ENCODE results near the gene TESK2. TPM values are rescaled to one million over a fixed set of nuclear protein-coding genes. Genes with fewer than 3 reads are reported as not detected.

The TESK2 gene
- total and polyA plus RNA-seq, 2 of the 13 experiments (the other 11 are each of a cell fraction or from before 2014, with no cell fraction given), result 5.5 to 9.6 TPM

DNA sequence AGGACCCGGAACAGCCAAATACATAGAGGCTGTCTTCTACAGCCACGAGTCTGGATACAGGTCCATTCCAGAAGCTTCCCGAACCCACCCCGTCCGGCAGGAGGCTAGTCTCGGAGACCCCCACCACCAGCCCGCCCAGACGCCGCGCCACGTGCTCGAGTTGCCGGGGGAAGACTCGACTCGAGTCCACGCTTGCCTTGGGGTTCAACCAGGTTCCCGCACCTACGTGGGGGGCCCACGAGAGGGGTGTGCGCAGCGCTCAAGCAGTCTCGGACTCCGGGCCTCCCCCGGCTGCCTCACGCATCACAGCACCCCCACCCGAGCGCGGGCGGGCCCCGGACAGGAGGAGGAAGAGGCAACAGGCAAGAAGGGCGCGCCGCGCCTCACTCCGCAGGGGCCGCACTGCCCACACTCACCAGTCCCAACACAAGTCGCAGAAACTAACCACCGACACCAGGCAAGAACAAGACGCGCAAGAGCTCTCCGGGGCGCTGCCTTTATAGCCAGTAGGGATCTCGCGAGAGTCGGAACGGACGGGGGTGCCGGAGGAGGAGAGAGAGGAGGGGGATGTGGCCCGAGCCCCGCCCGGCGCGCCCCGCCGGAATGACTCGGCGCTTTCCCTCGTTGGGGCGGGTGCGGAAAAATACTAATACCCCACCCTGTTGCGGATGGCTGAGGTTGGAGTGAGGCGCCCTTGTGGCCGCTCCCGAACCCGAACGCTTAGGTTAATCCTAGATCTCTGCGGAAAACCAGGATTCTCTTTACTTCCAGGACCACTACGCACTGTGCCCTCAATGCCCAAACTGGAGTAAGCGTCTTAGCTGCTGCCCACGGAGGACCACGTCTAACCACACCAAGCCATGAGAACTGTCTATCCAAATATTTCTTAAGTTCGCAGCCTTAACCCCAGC, 30.7 kb upstream of the TESK2 start, which contains the start of gene PRDX1 (continued):
- TF ChIP-seq, protein P1, sequence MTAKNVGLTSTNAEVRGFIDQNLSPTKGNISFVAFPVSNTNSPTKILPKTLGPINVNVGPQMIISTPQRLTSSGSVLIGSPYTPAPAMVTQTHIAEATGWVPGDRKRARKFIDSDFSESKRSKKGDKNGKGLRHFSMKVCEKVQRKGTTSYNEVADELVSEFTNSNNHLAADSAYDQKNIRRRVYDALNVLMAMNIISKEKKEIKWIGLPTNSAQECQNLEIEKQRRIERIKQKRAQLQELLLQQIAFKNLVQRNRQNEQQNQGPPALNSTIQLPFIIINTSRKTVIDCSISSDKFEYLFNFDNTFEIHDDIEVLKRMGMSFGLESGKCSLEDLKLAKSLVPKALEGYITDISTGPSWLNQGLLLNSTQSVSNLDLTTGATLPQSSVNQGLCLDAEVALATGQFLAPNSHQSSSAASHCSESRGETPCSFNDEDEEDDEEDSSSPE (CRISPR knock-in tag; IDR thresholded peaks at IDR 0.05), result no peak; the same call in 1 of the 2 replicates
- no peak for TF ChIP-seq PHB2 (IDR thresholded peaks at IDR 0.05; ENCODE audit: partially characterized antibody)
- TF ChIP-seq, protein P2, sequence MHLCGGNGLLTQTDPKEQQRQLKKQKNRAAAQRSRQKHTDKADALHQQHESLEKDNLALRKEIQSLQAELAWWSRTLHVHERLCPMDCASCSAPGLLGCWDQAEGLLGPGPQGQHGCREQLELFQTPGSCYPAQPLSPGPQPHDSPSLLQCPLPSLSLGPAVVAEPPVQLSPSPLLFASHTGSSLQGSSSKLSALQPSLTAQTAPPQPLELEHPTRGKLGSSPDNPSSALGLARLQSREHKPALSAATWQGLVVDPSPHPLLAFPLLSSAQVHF (CRISPR knock-in tag; IDR thresholded peaks at IDR 0.05), result peak; percentile 69; the same call in 1 of the 2 replicates
- TF ChIP-seq ZNF12 (CRISPR knock-in tag; IDR thresholded peaks at IDR 0.05), result peak; percentile 39; the same call in 1 of the 2 replicates
- TF ChIP-seq ATM (IDR thresholded peaks at IDR 0.05; ENCODE audit: borderline replicate concordance), result no peak
- peak; percentile 80; the same call in 1 of the 2 replicates for TF ChIP-seq ZNF619 (CRISPR knock-in tag; IDR thresholded peaks at IDR 0.05)
- TF ChIP-seq, protein P3, sequence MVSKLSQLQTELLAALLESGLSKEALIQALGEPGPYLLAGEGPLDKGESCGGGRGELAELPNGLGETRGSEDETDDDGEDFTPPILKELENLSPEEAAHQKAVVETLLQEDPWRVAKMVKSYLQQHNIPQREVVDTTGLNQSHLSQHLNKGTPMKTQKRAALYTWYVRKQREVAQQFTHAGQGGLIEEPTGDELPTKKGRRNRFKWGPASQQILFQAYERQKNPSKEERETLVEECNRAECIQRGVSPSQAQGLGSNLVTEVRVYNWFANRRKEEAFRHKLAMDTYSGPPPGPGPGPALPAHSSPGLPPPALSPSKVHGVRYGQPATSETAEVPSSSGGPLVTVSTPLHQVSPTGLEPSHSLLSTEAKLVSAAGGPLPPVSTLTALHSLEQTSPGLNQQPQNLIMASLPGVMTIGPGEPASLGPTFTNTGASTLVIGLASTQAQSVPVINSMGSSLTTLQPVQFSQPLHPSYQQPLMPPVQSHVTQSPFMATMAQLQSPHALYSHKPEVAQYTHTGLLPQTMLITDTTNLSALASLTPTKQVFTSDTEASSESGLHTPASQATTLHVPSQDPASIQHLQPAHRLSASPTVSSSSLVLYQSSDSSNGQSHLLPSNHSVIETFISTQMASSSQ (IDR thresholded peaks at IDR 0.05; ENCODE audit: low read depth), result 0 out of 2 replicates have a peak, but pooled peaks have one; percentile 27
- TF ChIP-seq, protein P3 (CRISPR knock-in tag; IDR thresholded peaks at IDR 0.05; ENCODE audit: borderline replicate concordance), result peak; percentile 85
- TF ChIP-seq ATRX (CRISPR knock-in tag; IDR thresholded peaks at IDR 0.05; ENCODE audit: borderline replicate concordance), result no peak
- peak; percentile 78 for TF ChIP-seq HDAC2 (CRISPR knock-in tag; IDR thresholded peaks at IDR 0.05)
- TF ChIP-seq, protein P4, sequence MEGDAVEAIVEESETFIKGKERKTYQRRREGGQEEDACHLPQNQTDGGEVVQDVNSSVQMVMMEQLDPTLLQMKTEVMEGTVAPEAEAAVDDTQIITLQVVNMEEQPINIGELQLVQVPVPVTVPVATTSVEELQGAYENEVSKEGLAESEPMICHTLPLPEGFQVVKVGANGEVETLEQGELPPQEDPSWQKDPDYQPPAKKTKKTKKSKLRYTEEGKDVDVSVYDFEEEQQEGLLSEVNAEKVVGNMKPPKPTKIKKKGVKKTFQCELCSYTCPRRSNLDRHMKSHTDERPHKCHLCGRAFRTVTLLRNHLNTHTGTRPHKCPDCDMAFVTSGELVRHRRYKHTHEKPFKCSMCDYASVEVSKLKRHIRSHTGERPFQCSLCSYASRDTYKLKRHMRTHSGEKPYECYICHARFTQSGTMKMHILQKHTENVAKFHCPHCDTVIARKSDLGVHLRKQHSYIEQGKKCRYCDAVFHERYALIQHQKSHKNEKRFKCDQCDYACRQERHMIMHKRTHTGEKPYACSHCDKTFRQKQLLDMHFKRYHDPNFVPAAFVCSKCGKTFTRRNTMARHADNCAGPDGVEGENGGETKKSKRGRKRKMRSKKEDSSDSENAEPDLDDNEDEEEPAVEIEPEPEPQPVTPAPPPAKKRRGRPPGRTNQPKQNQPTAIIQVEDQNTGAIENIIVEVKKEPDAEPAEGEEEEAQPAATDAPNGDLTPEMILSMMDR (CRISPR knock-in tag; IDR thresholded peaks at IDR 0.05), result peak; percentile 47
- peak; percentile 22; the same call in 1 of the 2 replicates for TF ChIP-seq ZFP36L2 (CRISPR knock-in tag; IDR thresholded peaks at IDR 0.05)
- peak; percentile 99 for TF ChIP-seq TAF1 (CRISPR knock-in tag; IDR thresholded peaks at IDR 0.05)
- TF ChIP-seq ZNF329 (CRISPR knock-in tag; IDR thresholded peaks at IDR 0.05; ENCODE audit: low read depth), result 0 out of 2 replicates have a peak, but pooled peaks have one; percentile 62
- TF ChIP-seq, protein P5, sequence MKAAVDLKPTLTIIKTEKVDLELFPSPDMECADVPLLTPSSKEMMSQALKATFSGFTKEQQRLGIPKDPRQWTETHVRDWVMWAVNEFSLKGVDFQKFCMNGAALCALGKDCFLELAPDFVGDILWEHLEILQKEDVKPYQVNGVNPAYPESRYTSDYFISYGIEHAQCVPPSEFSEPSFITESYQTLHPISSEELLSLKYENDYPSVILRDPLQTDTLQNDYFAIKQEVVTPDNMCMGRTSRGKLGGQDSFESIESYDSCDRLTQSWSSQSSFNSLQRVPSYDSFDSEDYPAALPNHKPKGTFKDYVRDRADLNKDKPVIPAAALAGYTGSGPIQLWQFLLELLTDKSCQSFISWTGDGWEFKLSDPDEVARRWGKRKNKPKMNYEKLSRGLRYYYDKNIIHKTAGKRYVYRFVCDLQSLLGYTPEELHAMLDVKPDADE (CRISPR knock-in tag; IDR thresholded peaks at IDR 0.05), result peak; percentile 83; the same call in 1 of the 2 replicates
- peak; percentile 90 for TF ChIP-seq KDM3A (CRISPR knock-in tag; IDR thresholded peaks at IDR 0.05; ENCODE audit: low read depth)
- TF ChIP-seq EZH2 (conservative IDR thresholded peaks at IDR 0.05; ENCODE audit: low read depth, low read length), result no peak
- TF ChIP-seq HMG20B (CRISPR knock-in tag; conservative IDR thresholded peaks at IDR 0.05), result peak; percentile 64
